Activated T-cell treated with anti-CD3 and anti-CD28 coated beads, Interleukin-2, amount 50 U/mL, for 72 hours (primary cell): ENCODE data around the gene RGS10. TPM values are rescaled to one million over a fixed set of nuclear protein-coding genes. Genes with fewer than 3 reads are reported as not detected.

Experiments
- ATAC-seq, 2 donors: fragments of 150-1000 bp; cut with Tn5 transposase; replicated peaks in 1 of 2; 2 replicates each; pipeline ENCODE4 v1.10.0; 2021; ENCODE audit warnings: moderate library complexity in 2 of 2, mild to moderate bottlenecking in 1 of 2
- DNase-seq, 2 donors: peaks; one replicate each; pipeline ENCODE4 v3.0.0; 2021 to 2022; ENCODE audit warnings: mixed read lengths in 1 of 2
- H3K27ac Mint-ChIP-seq: one replicate; pipeline ENCODE4 v1.8.0; 2022; ENCODE audit warnings: mild to moderate bottlenecking, moderate library complexity, mixed read lengths
- H3K27me3 Mint-ChIP-seq: one replicate; pipeline ENCODE4 v1.8.0; 2022; ENCODE audit warnings: low read depth, mixed read lengths
- H3K36me3 Mint-ChIP-seq, 2 donors: one replicate each; pipeline ENCODE4 v1.8.0; 2022; ENCODE audit warnings: mixed read lengths in 2 of 2, mild to moderate bottlenecking in 1 of 2; ENCODE audit not compliant: insufficient read depth in 2 of 2
- H3K4me1 Mint-ChIP-seq: one replicate; pipeline ENCODE4 v1.8.0; 2022; ENCODE audit warnings: low read depth, mixed read lengths
- H3K4me3 Mint-ChIP-seq, 2 donors: one replicate each; pipeline ENCODE4 v1.8.0; 2022; ENCODE audit warnings: mild to moderate bottlenecking in 2 of 2, mixed read lengths in 2 of 2, moderate library complexity in 2 of 2
- H3K9me3 Mint-ChIP-seq, 2 donors: one replicate each; pipeline ENCODE4 v1.8.0; 2022; ENCODE audit warnings: mixed read lengths in 2 of 2
- total RNA-seq, 2 donors: library from RNA; stranded (reverse); gene quantifications; one replicate each; pipeline ENCODE4 v1.2.3, GENCODE V29; 2022

RGS10 gene
- total RNA-seq, 2 donors from 2014 or later = 161 to 208 TPM

DNA sequence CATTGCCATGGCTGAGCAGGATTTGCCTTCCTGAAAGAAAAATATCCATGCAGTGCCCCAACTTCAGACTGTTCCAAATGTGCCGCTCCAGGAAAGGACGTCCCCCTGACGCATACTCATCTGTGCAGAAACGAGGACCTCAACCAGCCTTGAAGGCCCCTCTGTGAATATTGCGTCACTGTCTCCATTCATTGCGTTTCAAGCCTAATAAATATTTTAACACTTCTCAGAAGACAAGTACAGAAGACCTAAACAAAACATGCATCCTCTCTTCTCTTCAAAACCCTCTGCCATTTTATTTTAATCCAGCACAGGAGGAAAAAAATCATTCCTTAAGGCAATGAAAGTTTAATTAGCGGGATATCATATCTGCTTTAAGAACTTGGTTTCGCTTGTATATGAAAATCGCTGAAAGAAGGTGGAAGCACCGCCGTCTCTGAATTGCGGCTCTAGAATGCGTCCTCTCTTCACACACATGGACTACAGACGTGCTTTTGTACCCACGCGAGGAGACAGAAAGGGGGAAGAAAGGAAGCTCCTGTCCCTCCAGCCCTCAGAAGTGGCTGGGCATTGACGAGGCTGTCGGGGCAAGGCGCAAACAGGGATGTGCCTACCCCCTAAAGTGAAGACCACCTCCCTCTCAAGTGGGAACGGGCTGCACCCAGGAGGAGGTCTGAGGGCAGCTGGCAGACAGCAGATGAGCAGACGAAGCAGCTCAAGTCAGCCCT, 36.8 kb downstream of the RGS10 start:
- H3K27me3 Mint-ChIP-seq = no peaks in the 10 kb centered on the region
- peaks cover 6 to 31% of the 10 kb centered on the region in 2 donors for H3K36me3 Mint-ChIP-seq
- H3K27ac Mint-ChIP-seq = peak overlapping the region; percentile 43
- H3K9me3 Mint-ChIP-seq = no peaks in the 10 kb centered on the region
- H3K4me1 Mint-ChIP-seq = peaks cover 74% of the 10 kb centered on the region
- DNase-seq = no peak
- ATAC-seq = no peak
- H3K4me3 Mint-ChIP-seq = peak overlapping the region; percentile 60 to 74

- peak overlapping the region; percentile 60 to 74 for H3K4me3 Mint-ChIP-seq
- H3K27ac Mint-ChIP-seq = no peak overlapping the region
- H3K27me3 Mint-ChIP-seq = no peaks in the 10 kb centered on the region
- H3K4me1 Mint-ChIP-seq = peaks cover 75% of the 10 kb centered on the region
- H3K36me3 Mint-ChIP-seq = peaks cover 3 to 28% of the 10 kb centered on the region in 2 donors
- ATAC-seq (no peak), DNase-seq (no peak)
- no peaks in the 10 kb centered on the region for H3K9me3 Mint-ChIP-seq
Measured at GRCh38 chr10:119505131-119505551, 37.4 kb downstream of the RGS10 start.

DNA sequence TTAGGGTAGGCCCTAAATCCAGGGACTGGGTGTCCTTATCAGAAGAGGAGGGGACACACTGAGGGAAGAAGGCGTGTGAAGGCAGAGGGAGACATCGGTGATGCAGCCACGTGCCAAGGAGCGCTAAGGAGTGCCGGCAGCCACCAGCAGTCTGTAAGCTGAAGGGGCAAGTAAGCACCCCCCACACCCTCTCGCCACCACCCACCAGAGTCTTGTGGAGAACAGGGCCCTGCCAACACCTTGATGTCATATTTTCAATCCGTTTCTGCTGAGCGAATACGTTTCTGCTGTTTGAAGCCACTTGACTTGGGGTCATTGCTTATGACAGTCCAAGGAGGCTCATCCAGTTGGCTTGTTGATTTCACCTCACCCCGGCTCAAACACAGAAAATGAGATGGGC, 37.9 kb downstream of the RGS10 start:
- no peaks in the 10 kb centered on the region for H3K9me3 Mint-ChIP-seq
- H3K27me3 Mint-ChIP-seq = no peaks in the 10 kb centered on the region
- peaks cover 3 to 28% of the 10 kb centered on the region in 2 donors for H3K36me3 Mint-ChIP-seq
- no peak overlapping the region for H3K27ac Mint-ChIP-seq
- ATAC-seq (no peak), DNase-seq (no peak)
- H3K4me3 Mint-ChIP-seq = peak overlapping the region; percentile 48 to 74
- peaks cover 78% of the 10 kb centered on the region for H3K4me1 Mint-ChIP-seq

- DNase-seq = no peak
- Mint-ChIP-seq H3K4me1 (peaks cover 87% of the 10 kb centered on the region), H3K36me3 (peaks cover 3 to 31% of the 10 kb centered on the region in 2 donors)
Measured at GRCh38 chr10:119503821-119504220, 38.7 kb downstream of the RGS10 start.

GRCh38 chr10:119502618-119503155, 39.8 kb downstream of the RGS10 start:
- Mint-ChIP-seq H3K27ac (peak overlapping the region; percentile 99), H3K4me3 (peak overlapping the region; percentile 81 to 88), H3K27me3 (no peaks in the 10 kb centered on the region), H3K36me3 (peaks cover 3 to 32% of the 10 kb centered on the region in 2 donors), H3K9me3 (no peaks in the 10 kb centered on the region), H3K4me1 (peaks cover 98% of the 10 kb centered on the region)
- no peak for ATAC-seq
- no peak for DNase-seq

More at GRCh38 chr10:119503821-119504220, 38.7 kb downstream of the RGS10 start:
- no peak overlapping the region for H3K27ac Mint-ChIP-seq
- H3K4me3 Mint-ChIP-seq = no peak overlapping the region
- ATAC-seq = no peak
- no peaks in the 10 kb centered on the region for H3K9me3 Mint-ChIP-seq
- no peaks in the 10 kb centered on the region for H3K27me3 Mint-ChIP-seq

GRCh38 chr10:119502209-119502608, 40.3 kb downstream of the RGS10 start:
- ATAC-seq = peak; percentile 88 to 89

DNA sequence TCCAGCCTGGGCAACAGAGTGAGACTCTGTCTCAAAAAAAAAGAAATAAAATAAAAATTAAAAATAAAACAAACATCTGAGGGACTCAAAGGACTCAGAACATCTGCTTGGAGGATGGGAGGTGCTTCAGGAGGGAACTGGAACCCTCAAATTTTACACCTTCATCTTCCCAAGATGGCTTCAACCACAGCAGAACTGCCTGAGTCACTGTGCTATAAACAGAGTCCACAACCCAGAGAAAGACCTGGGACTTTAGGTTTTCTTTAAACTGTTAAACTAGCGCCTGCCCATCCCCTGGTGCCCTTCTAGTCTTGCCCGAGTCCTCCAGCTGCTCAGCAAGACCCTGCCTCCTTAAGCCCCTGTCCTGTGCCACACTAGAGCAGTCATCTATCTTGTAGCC, 40.8 kb downstream of the RGS10 start:
- H3K9me3 Mint-ChIP-seq = no peaks in the 10 kb centered on the region
- no peak for DNase-seq
- H3K4me3 Mint-ChIP-seq = peak overlapping the region; percentile 81 to 88
- peak; percentile 30 to 38 for ATAC-seq
- H3K27me3 Mint-ChIP-seq = no peaks in the 10 kb centered on the region
- peaks cover 3 to 24% of the 10 kb centered on the region in 2 donors for H3K36me3 Mint-ChIP-seq
- H3K27ac Mint-ChIP-seq = peak overlapping the region; percentile 99
- peaks cover 100% of the 10 kb centered on the region for H3K4me1 Mint-ChIP-seq

More at GRCh38 chr10:119502209-119502608, 40.3 kb downstream of the RGS10 start:
- peaks cover 100% of the 10 kb centered on the region for H3K4me1 Mint-ChIP-seq
- peak overlapping the region; percentile 81 to 88 for H3K4me3 Mint-ChIP-seq
- no peaks in the 10 kb centered on the region for H3K9me3 Mint-ChIP-seq
- no peaks in the 10 kb centered on the region for H3K27me3 Mint-ChIP-seq
- H3K27ac Mint-ChIP-seq = peak overlapping the region; percentile 99
- peak; percentile 80 to 88 for DNase-seq
- peaks cover 3 to 29% of the 10 kb centered on the region in 2 donors for H3K36me3 Mint-ChIP-seq

- no peak for DNase-seq
- no peak for ATAC-seq
- Mint-ChIP-seq H3K27me3 (no peaks in the 10 kb centered on the region), H3K4me1 (peaks cover 100% of the 10 kb centered on the region), H3K27ac (peak overlapping the region; percentile 86), H3K9me3 (no peaks in the 10 kb centered on the region), H3K4me3 (peak overlapping the region; percentile 47 to 63), H3K36me3 (peaks cover 3 to 24% of the 10 kb centered on the region in 2 donors)
Measured at GRCh38 chr10:119500821-119501220, 41.7 kb downstream of the RGS10 start.

- peak overlapping the region; percentile 47 to 63 for H3K4me3 Mint-ChIP-seq
Measured at GRCh38 chr10:119500123-119500795, 42.3 kb downstream of the RGS10 start.

GRCh38 chr10:119499677-119500002, 42.9 kb downstream of the RGS10 start:
- peaks cover 3 to 21% of the 10 kb centered on the region in 2 donors for H3K36me3 Mint-ChIP-seq
- peak overlapping the region; percentile 66 for H3K27ac Mint-ChIP-seq
- H3K27me3 Mint-ChIP-seq = no peaks in the 10 kb centered on the region

More at GRCh38 chr10:119500123-119500795, 42.3 kb downstream of the RGS10 start:
- Mint-ChIP-seq H3K9me3 (no peaks in the 10 kb centered on the region), H3K27me3 (no peaks in the 10 kb centered on the region), H3K27ac (peak overlapping the region; percentile 86), H3K4me1 (peaks cover 100% of the 10 kb centered on the region), H3K36me3 (peaks cover 3 to 24% of the 10 kb centered on the region in 2 donors)
- no peak for ATAC-seq
- no peak for DNase-seq

DNA sequence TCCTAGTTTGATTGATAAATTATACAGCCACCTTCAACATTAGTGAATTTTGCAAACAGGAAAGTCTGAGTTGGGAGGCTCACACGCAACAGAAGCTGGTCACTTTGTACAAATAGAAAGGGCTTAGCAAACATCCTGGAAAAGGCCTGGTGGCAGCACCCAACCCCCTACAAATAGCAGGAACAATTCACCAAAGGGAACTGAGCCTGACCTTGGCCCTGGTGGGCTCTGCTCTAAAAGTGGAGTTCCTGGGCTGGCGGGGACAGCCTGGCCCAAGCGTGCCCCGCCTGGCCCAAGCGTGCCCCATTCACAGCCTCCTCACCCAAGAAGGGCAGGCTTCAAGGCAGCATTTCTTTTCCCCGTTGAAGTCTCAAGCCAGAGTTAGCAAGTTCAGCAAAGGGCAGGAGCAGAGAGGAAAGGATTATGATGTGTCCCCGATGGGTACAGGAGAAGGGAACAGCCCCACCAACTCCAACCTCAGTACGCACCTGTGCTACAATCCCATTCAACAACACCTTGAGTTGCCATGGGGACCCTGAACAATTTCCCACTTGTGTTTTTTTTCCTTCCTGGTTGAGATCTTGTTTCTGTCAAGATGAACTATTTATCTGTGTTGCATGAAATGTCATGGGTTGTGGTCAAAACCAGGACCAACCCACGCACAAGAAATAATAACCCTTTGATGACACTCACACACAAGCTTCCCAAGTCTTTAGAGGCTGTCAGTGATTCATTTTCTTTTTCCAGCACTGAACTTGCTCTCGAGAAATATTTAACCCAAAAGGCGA, 43.4 kb downstream of the RGS10 start:
- H3K4me1 Mint-ChIP-seq = peaks cover 100% of the 10 kb centered on the region
- no peaks in the 10 kb centered on the region for H3K9me3 Mint-ChIP-seq
- H3K4me3 Mint-ChIP-seq = peak overlapping the region; percentile 61 to 70
- H3K27me3 Mint-ChIP-seq = no peaks in the 10 kb centered on the region
- DNase-seq (no peak), ATAC-seq (no peak)
- H3K27ac Mint-ChIP-seq = peak overlapping the region; percentile 66
- H3K36me3 Mint-ChIP-seq = peaks cover 2 to 17% of the 10 kb centered on the region in 2 donors

More at GRCh38 chr10:119499677-119500002, 42.9 kb downstream of the RGS10 start:
- Mint-ChIP-seq H3K4me1 (peaks cover 100% of the 10 kb centered on the region), H3K4me3 (peak overlapping the region; percentile 61 to 70), H3K9me3 (no peaks in the 10 kb centered on the region)
- DNase-seq (no peak), ATAC-seq (no peak)

GRCh38 chr10:119497243-119497642, 45.3 kb downstream of the RGS10 start:
- DNase-seq = no peak
- peak overlapping the region; percentile 64 for H3K27ac Mint-ChIP-seq
- H3K4me1 Mint-ChIP-seq = peaks cover 95% of the 10 kb centered on the region
- no peak for ATAC-seq
- peaks cover under 1 to 12% of the 10 kb centered on the region in 2 donors for H3K36me3 Mint-ChIP-seq
- H3K9me3 Mint-ChIP-seq = no peaks in the 10 kb centered on the region
- H3K27me3 Mint-ChIP-seq = no peaks in the 10 kb centered on the region
- H3K4me3 Mint-ChIP-seq = peak overlapping the region; percentile 47 to 65
